Measurements from ENCODE around the gene GRIA4. TPM values are rescaled to one million over a fixed set of nuclear protein-coding genes. Genes with fewer than 3 reads are reported as not detected.
"Not testable (repeated sequence)": the region's sequence is repeated elsewhere in the genome, so short reads cannot be mapped to it uniquely, and the experiment has no call there.

GRIA4 gene
- total and polyA plus RNA-seq, 7 donors = 0.03 to 0.17 (median 0.06) TPM; not detected in 4

DNA sequence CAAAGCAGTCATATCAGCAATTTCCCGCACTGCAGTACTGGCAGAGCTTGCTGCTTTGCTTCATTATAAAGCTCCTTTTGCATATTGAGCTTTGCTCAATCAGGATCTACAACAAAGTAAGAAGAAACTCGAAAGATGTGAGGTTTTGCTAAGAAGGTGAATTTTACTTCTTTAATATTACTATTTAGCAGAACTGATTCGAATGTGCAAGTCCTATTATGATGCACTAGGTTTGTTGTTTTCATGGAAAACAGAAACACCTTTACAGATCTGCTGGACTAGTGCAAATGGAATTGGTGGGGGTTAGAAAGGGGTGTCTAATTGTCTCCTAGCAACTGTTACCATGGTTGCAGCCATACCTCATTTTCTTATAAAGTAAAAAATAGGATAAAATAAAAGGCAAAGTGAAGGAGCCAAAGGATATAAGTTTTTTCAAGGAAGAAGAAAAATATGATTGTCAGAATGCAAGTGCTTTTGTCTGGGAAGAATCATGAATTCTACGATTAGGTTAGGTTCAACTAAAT is 259.0 kb downstream of the GRIA4 start:
- TF ChIP-seq, protein P1, sequence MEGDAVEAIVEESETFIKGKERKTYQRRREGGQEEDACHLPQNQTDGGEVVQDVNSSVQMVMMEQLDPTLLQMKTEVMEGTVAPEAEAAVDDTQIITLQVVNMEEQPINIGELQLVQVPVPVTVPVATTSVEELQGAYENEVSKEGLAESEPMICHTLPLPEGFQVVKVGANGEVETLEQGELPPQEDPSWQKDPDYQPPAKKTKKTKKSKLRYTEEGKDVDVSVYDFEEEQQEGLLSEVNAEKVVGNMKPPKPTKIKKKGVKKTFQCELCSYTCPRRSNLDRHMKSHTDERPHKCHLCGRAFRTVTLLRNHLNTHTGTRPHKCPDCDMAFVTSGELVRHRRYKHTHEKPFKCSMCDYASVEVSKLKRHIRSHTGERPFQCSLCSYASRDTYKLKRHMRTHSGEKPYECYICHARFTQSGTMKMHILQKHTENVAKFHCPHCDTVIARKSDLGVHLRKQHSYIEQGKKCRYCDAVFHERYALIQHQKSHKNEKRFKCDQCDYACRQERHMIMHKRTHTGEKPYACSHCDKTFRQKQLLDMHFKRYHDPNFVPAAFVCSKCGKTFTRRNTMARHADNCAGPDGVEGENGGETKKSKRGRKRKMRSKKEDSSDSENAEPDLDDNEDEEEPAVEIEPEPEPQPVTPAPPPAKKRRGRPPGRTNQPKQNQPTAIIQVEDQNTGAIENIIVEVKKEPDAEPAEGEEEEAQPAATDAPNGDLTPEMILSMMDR (IDR thresholded peaks at IDR 0.05) = no peak
- Histone ChIP-seq H3K4me3 (no peak overlapping the region), H3K36me3 (ENCODE audit: insufficient read depth in 1 of 2, low read depth in 1 of 2) (no peaks in the 10 kb centered on the region), H3K4me1 (no peaks in the 10 kb centered on the region), H3K27me3 (ENCODE audit: insufficient read depth in 3 of 3, low read length in 2 of 3) (no peaks in the 10 kb centered on the region), H3K9me3 (no peaks in the 10 kb centered on the region), H3K27ac (no peak overlapping the region)
- no peak for DNase-seq
- intact Hi-C loops (cut with DNase I) = no loop called here
- WGBS, 3 donors = 81 to 90% (median 89%) methylated on average over 4 of the region's 4 CpGs
- no peak for ATAC-seq

DNA sequence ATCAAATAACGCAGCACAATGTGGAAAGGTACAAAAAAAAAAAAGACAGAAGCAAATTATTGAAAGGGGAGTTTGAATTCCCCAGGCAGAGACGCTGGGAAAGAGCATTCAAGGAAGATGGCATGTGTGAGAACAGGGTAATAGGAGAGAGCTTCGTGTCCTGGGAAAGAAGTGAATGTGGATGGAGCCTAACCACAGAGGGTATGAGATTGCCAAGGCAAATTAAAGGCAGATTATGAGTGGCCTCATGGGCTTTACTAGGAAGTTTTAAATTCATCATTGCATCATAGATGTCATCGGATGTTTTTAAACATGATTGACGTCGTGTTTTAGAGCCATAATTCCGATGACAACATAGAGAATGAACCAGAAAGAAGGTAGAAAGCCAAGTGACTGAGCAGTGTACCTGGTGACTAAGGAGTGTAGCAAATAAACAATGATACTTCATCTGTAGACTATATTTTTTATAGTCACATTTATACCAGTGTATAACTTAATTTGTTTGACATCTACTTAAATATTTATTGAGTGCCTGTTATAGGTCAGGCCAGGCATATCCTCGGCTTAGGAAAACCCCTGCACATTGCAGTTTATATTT is 260.7 kb downstream of the GRIA4 start:
- WGBS, 3 donors = 49 to 54% (median 54%) methylated on average over 8 of the region's 8 CpGs
- TF ChIP-seq, protein P1 (IDR thresholded peaks at IDR 0.05) = no peak
- Histone ChIP-seq H3K4me3 (no peak overlapping the region), H3K4me1 (no peaks in the 10 kb centered on the region), H3K27me3 (ENCODE audit: insufficient read depth in 3 of 3, low read length in 2 of 3) (no peaks in the 10 kb centered on the region), H3K27ac (no peak overlapping the region), H3K9me3 (no peaks in the 10 kb centered on the region), H3K36me3 (ENCODE audit: insufficient read depth in 1 of 2, low read depth in 1 of 2) (no peaks in the 10 kb centered on the region)
- DNase-seq (no peak), ATAC-seq (peak in 1 of 4 donors; percentile 54)
- intact Hi-C loops (cut with DNase I) = no loop called here

DNA sequence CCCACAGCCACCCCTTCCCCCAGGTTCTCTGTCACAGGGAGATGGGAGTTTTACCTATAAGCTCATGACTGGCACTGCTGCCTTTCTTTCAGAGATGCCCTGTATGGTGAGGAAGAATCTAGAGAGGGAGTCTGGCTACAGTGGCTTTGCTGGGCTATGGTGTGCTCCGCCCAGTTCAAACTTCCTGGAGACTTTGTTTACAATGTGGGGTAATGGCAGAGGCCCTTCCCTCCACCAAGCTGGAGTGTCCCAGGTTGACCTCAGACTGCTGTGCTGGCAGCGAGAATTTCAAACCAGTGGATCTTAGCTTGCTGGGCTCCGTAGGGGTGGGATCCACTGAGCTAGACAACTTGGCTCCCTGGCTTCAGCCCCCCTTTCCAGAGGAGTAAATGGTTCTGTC is 268.6 kb downstream of the GRIA4 start:
- 84 to 92% (median 87%) methylated on average over 3 of the region's 3 CpGs for WGBS, 3 donors
- no peaks in the 10 kb centered on the region for H3K9me3 ChIP-seq

DNA sequence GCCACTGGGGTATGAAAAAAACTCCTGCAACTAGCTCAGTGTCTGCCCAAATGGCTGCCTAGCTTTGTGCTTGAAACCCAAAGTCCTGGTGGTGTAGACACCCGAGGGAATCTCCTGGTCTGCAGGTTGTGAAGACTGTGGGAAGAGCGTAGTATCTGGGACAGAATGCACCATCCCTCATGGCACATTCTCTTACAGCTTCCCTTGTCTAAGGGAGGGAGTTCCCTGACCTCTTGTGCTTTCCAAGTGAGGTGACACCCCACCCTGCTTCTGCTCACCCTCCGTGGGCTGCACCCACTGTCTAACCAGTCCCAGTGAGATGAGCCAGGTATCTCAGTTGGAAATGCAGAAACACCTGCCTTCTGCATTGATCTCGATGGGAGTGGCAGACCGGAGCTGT is 269.1 kb downstream of the GRIA4 start:
- H3K27me3 ChIP-seq (ENCODE audit: insufficient read depth in 3 of 3, low read length in 2 of 3); H3K4me1 ChIP-seq; intact Hi-C loops (cut with DNase I); H3K27ac ChIP-seq; ATAC-seq; H3K9me3 ChIP-seq; H3K36me3 ChIP-seq (ENCODE audit: insufficient read depth in 1 of 2, low read depth in 1 of 2); H3K4me3 ChIP-seq; DNase-seq: not testable (repeated sequence)
- 59 to 78% (median 72%) methylated on average over 5 of the region's 5 CpGs for WGBS, 3 donors

More for the DNA sequence above, 268.6 kb downstream of the GRIA4 start:
- ATAC-seq (no peak), DNase-seq (no peak)
- Histone ChIP-seq H3K4me1 (no peaks in the 10 kb centered on the region), H3K27me3 (ENCODE audit: insufficient read depth in 3 of 3, low read length in 2 of 3) (no peaks in the 10 kb centered on the region), H3K4me3 (no peak overlapping the region), H3K36me3 (ENCODE audit: insufficient read depth in 1 of 2, low read depth in 1 of 2) (no peaks in the 10 kb centered on the region), H3K27ac (no peak overlapping the region)
- TF ChIP-seq, protein P1 (IDR thresholded peaks at IDR 0.05) = no peak
- intact Hi-C loops (cut with DNase I) = no loop called here

DNA sequence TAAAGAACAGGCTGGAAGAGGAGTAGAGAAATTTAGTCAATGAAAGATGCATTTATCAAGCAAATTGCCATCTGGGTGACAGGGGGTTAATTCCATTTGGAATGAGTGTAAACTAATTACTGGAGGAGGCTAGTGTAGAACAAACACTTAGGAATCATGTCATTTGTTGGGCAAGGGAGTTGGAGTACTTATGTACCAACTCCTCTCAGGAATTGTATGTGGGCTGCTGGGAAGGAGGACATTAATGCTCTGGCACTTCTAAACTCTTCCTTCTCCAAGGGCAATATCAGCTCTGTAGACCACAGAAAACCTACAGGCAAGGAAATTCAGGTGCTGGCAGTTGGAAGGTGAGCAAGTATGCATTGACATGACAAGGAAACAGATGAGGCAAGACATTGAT is 271.2 kb downstream of the GRIA4 start:
- Histone ChIP-seq H3K9me3 (no peaks in the 10 kb centered on the region), H3K4me3 (no peak overlapping the region), H3K36me3 (ENCODE audit: insufficient read depth in 1 of 2, low read depth in 1 of 2) (no peaks in the 10 kb centered on the region), H3K27me3 (ENCODE audit: insufficient read depth in 3 of 3, low read length in 2 of 3) (no peaks in the 10 kb centered on the region), H3K27ac (no peak overlapping the region), H3K4me1 (no peaks in the 10 kb centered on the region)
- intact Hi-C loops (cut with DNase I) = no loop called here
- ATAC-seq (no peak), DNase-seq (no peak)
- TF ChIP-seq, protein P1 (IDR thresholded peaks at IDR 0.05) = no peak

All from psoas muscle (tissue), 8 donors.